Measurements from ENCODE around the gene P2RX7.

The P2RX7 gene

GRCh38 chr12:121132601-121133481 is at the start of gene P2RX7:
P2RX7 (plus strand) TSS chr12:121132876; CDS start chr12:121132971, 95 bp downstream.
- no peak for DNase-seq (ENCODE audit: low read depth in 3 of 3)

GRCh38 chr12:121084229-121084628 is 48.4 kb upstream of the P2RX7 start:
- DNase-seq (ENCODE audit: low read depth in 3 of 3): no peak

- DNase-seq (ENCODE audit: low read depth in 3 of 3): no peak
Measured at GRCh38 chr12:121085069-121085468, 47.6 kb upstream of the P2RX7 start.

- DNase-seq (ENCODE audit: low read depth in 3 of 3): no peak
Measured at GRCh38 chr12:121085506-121086353, 46.9 kb upstream of the P2RX7 start.

- DNase-seq (ENCODE audit: low read depth in 3 of 3): no peak
Measured at GRCh38 chr12:121086781-121087295, 45.8 kb upstream of the P2RX7 start.

GRCh38 chr12:121087467-121088194 is 45.0 kb upstream of the P2RX7 start:
- DNase-seq (ENCODE audit: low read depth in 3 of 3): no peak

GRCh38 chr12:121088195-121088585 is 44.5 kb upstream of the P2RX7 start:
- no peak for DNase-seq (ENCODE audit: low read depth in 3 of 3)

GRCh38 chr12:121089031-121089812 is 43.5 kb upstream of the P2RX7 start:
- no peak for DNase-seq (ENCODE audit: low read depth in 3 of 3)

- no peak for DNase-seq (ENCODE audit: low read depth in 3 of 3)
Measured at GRCh38 chr12:121089813-121090430, 42.8 kb upstream of the P2RX7 start.

GRCh38 chr12:121090586-121091514 is 41.8 kb upstream of the P2RX7 start:
- no peak for DNase-seq (ENCODE audit: low read depth in 3 of 3)

GRCh38 chr12:121092034-121092433 is 40.6 kb upstream of the P2RX7 start:
- DNase-seq (ENCODE audit: low read depth in 3 of 3): no peak

GRCh38 chr12:121093487-121093891 is 39.2 kb upstream of the P2RX7 start:
- no peak for DNase-seq (ENCODE audit: low read depth in 3 of 3)

- DNase-seq (ENCODE audit: low read depth in 3 of 3): peak; percentile 61 to 64 (median 62)
Measured at GRCh38 chr12:121095544-121096198, 37.0 kb upstream of the P2RX7 start.

- DNase-seq (ENCODE audit: low read depth in 3 of 3): no peak
Measured at GRCh38 chr12:121096199-121096798, 36.4 kb upstream of the P2RX7 start.

GRCh38 chr12:121099779-121100178 is 32.9 kb upstream of the P2RX7 start:
- DNase-seq (ENCODE audit: low read depth in 3 of 3): no peak

GRCh38 chr12:121102307-121102706 is 30.4 kb upstream of the P2RX7 start:
- no peak for DNase-seq (ENCODE audit: low read depth in 3 of 3)

GRCh38 chr12:121107681-121108080 is 25.0 kb upstream of the P2RX7 start:
- DNase-seq (ENCODE audit: low read depth in 3 of 3): no peak

- no peak for DNase-seq (ENCODE audit: low read depth in 3 of 3)
Measured at GRCh38 chr12:121108492-121108891, 24.2 kb upstream of the P2RX7 start.
